Endothelial cell of umbilical vein (primary cell): ENCODE results near the gene TSNAX. TPM values are rescaled to one million over a fixed set of nuclear protein-coding genes. Genes with fewer than 3 reads are reported as not detected.
"Not testable (repeated sequence)": the region's sequence is repeated elsewhere in the genome, so short reads cannot be mapped to it uniquely, and the experiment has no call there.

Experiments used
- BruUV-seq: library from RNA; stranded (reverse); fragments of 400-500 nt; replicated peaks from 2 replicates; lab custom pipeline; 2021; lab: Mats Ljungman, UMichigan
- CTCF ChIA-PET: fragments of 300-600, 350-600 bp; sonication (Branson Sonifier 250); formaldehyde crosslinking; loops from one replicate; lab custom pipeline; 2021; ENCODE audit warnings: antibody characterized with exemption, inconsistent platforms; lab: Charles Lee
- POLR2A ChIA-PET: fragments of 300-600, 350-600 bp; sonication (Branson Sonifier 250); formaldehyde crosslinking; loops from one replicate; lab custom pipeline; 2021; ENCODE audit warnings: antibody characterized with exemption, inconsistent platforms; lab: Charles Lee
- DNase-seq: peaks from one replicate; pipeline ENCODE4 v3.0.0-alpha.2; 2011; ENCODE audit warnings: low read depth, low spot score
- FAIRE-seq: peaks from 2 replicates; lab custom pipeline; 2011; peaks lifted over from hg19 to GRCh38; lab: Jason Lieb, UNC
- H2AFZ ChIP-seq: 2 replicates; pipeline ENCODE4 v1.6.0; 2012; ENCODE audit warnings: low read depth, low read length, control low read depth, inconsistent platforms
- H3K27ac ChIP-seq: 2 replicates; pipeline ENCODE4 v1.5.1; 2011; ENCODE audit warnings: low read depth, mild to moderate bottlenecking, control low read depth, low read length, moderate library complexity; ENCODE audit not compliant: insufficient read depth
- H3K27me3 ChIP-seq, 2 experiments: 2 replicates each; pipeline versions ENCODE4 v1.6.0 to v1.6.1; 2011; ENCODE audit warnings: low read length in 2 of 2, mixed read lengths in 1 of 2; ENCODE audit not compliant: control insufficient read depth in 2 of 2, insufficient read depth in 2 of 2
- H3K36me3 ChIP-seq, 2 experiments: 2 replicates in 1 of 2; 3 replicates in 1 of 2; pipeline ENCODE4 v1.5.1; 2011; ENCODE audit warnings: low read length in 2 of 2, mild to moderate bottlenecking in 1 of 2, moderate library complexity in 1 of 2; ENCODE audit not compliant: control insufficient read depth in 2 of 2, insufficient read depth in 2 of 2; ENCODE audit errors: extremely low read depth in 1 of 2
- H3K4me1 ChIP-seq: 3 replicates; pipeline ENCODE4 v1.5.1; 2011; ENCODE audit warnings: mild to moderate bottlenecking, low read length; ENCODE audit not compliant: control insufficient read depth, insufficient read depth; ENCODE audit errors: extremely low read depth
- H3K4me2 ChIP-seq: 2 replicates; pipeline ENCODE4 v1.6.1; 2011; ENCODE audit warnings: low read length, control low read depth, mixed read lengths; ENCODE audit not compliant: insufficient read depth
- H3K4me3 ChIP-seq, 3 experiments: fragments of 200-600 bp in 1 of 3; sonication (generic), shearing (Covaris generic) in 1 of 3; replicated peaks in 1 of 3; 2 replicates each; pipeline ENCODE4 v1.5.1; 2011 to 2016; ENCODE audit warnings: control low read depth in 3 of 3, low read length in 3 of 3, mild to moderate bottlenecking in 2 of 3, inconsistent platforms in 1 of 3, low read depth in 1 of 3, moderate library complexity in 1 of 3; ENCODE audit not compliant: insufficient read depth in 1 of 3
- H3K79me2 ChIP-seq: 2 replicates; pipeline ENCODE4 v1.6.0; 2012; ENCODE audit warnings: low read length, inconsistent platforms; ENCODE audit not compliant: control insufficient read depth, insufficient read depth
- H3K9ac ChIP-seq: replicated peaks from 2 replicates; pipeline ENCODE3; 2011; ENCODE audit warnings: low read length, control low read depth; ENCODE audit not compliant: insufficient read depth; ENCODE audit errors: extremely low read depth
- H3K9me1 ChIP-seq: replicated peaks from 3 replicates; pipeline ENCODE4 v1.6.0; 2011; ENCODE audit warnings: mild to moderate bottlenecking, low read length; ENCODE audit not compliant: control insufficient read depth, insufficient read depth; ENCODE audit errors: extremely low read depth
- H3K9me3 ChIP-seq: replicated peaks from 2 replicates; pipeline ENCODE4 v1.5.1; 2012; ENCODE audit warnings: low read length, inconsistent platforms; ENCODE audit not compliant: control insufficient read depth, insufficient read depth
- H4K20me1 ChIP-seq: replicated peaks from 2 replicates; pipeline ENCODE3; 2011; ENCODE audit warnings: mild to moderate bottlenecking, low read length; ENCODE audit not compliant: control insufficient read depth, insufficient read depth; ENCODE audit errors: extremely low read depth
- EZH2 ChIP-seq: IDR thresholded peaks from 2 replicates; pipeline ENCODE4 v1.6.1; 2012; ENCODE audit warnings: borderline replicate concordance, low read depth, mild to moderate bottlenecking, moderate library complexity, low read length, inconsistent platforms; ENCODE audit not compliant: severe bottlenecking
- FOS ChIP-seq: IDR thresholded peaks from 2 replicates; pipeline ENCODE4 v1.6.1; 2011; ENCODE audit warnings: mild to moderate bottlenecking, low read length, moderate library complexity, borderline replicate concordance; ENCODE audit not compliant: insufficient read depth
- GATA2 ChIP-seq: IDR thresholded peaks from 2 replicates; pipeline ENCODE4 v1.7.0; 2011; ENCODE audit warnings: low read depth, mild to moderate bottlenecking, moderate library complexity, mixed read lengths, low read length; ENCODE audit not compliant: insufficient read length, insufficient read depth
- JUN ChIP-seq: IDR thresholded peaks from 2 replicates; pipeline ENCODE4 v1.6.1; 2011; ENCODE audit warnings: borderline replicate concordance, low read depth; ENCODE audit not compliant: insufficient read length, insufficient read depth
- MAX ChIP-seq: IDR thresholded peaks from 2 replicates; pipeline ENCODE4 v1.6.1; 2011; ENCODE audit not compliant: insufficient read depth, insufficient read length
- MYC ChIP-seq: IDR thresholded peaks from one replicate; pipeline ENCODE4 v1.6.1; 2011; ENCODE audit warnings: mild to moderate bottlenecking, low read depth, low read length
- POLR2A ChIP-seq: IDR thresholded peaks from 2 replicates; pipeline ENCODE4 v1.6.1; 2012; ENCODE audit warnings: low read depth, mild to moderate bottlenecking, control low read depth, low read length
- POLR2AphosphoS5 ChIP-seq: IDR thresholded peaks from 2 replicates; pipeline ENCODE4 v1.6.1; 2012; ENCODE audit warnings: low read depth, mild to moderate bottlenecking, control low read depth, low read length, moderate library complexity; ENCODE audit not compliant: insufficient read depth
- dilution Hi-C: fragments of 300-500 bp; cut with MboI; formaldehyde crosslinking; loops from one replicate; pipeline ENCODE4 v1.15.0; 2019; ENCODE audit warnings: low sequenced_read_pairs; ENCODE audit not compliant: extremely low pct_ligation_motif_present
- intact Hi-C: fragments of 100-400 bp; cut with micrococcal nuclease; formaldehyde crosslinking; loops from one replicate; pipeline ENCODE4 v1.10.0; 2022
- polyA plus RNA-seq, 4 experiments: library from polyadenylated mRNA; depleted of rRNA in 3 of 4; stranded (reverse) in 3 of 4; unstranded in 1 of 4; fragments of >200 nt; gene quantifications; 2 replicates each; pipeline versions ENCODE4 v1.2.1 to v1.2.3, GENCODE V29; 2011 to 2012; ENCODE audit warnings: missing spikeins in 1 of 4
- total RNA-seq: library from RNA; stranded (reverse); gene quantifications from 2 replicates; pipeline ENCODE4 v1.2.3, GENCODE V29; 2021
- TF ChIP-seq, protein P1 (sequence below), 2 donors: IDR thresholded peaks; 1 replicate in 1 of 2; 2 replicates in 1 of 2; pipeline ENCODE4 v1.5.1; 2011; ENCODE audit warnings: low read length in 2 of 2, mild to moderate bottlenecking in 2 of 2, moderate library complexity in 2 of 2, control low read depth in 1 of 2, inconsistent platforms in 1 of 2, low read depth in 1 of 2; ENCODE audit not compliant: insufficient read depth in 1 of 2; ENCODE audit errors: extremely low read depth in 1 of 2

TSNAX gene
- total and polyA plus RNA-seq, 2 donors (not counting 3 experiments of a cell fraction or from before 2014, with no cell fraction given) = 6.3 to 26.3 TPM

DNA sequence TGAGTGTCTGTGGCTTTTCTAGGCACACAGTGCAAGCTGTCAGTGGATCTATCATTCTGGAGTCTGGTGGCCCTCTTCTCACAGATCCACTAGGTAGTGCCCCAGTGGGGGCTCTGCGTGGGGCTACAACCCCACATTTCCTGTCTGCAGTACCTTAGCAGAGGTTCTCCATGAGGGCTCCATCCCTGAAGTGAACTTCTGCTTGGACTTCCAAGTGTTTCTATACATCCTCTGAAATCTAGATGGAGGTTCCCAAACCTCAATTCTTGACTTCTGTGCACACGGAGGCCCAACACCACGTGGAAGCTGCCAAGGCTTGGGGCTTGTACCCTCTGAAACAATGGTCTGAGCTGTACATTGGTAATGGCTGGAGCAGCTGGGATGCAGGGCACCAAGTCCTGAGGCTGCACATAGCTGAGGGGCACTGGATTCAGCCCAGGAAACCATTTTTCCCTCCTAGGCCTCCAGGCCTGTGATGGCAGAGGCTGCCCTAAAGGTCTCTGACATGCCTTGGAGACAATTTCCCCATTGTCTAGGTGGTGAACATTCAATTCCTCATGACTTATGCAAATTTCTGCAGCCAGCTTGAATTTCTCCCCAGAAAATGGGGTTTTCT lies 29.2 kb upstream of the TSNAX start:
- H2AFZ ChIP-seq = no peak overlapping the region
- H4K20me1 ChIP-seq = no peaks in the 10 kb centered on the region
- no peak overlapping the region for H3K4me3 ChIP-seq
- H3K4me2 ChIP-seq = no peak overlapping the region
- no peaks in the 10 kb centered on the region for H3K4me1 ChIP-seq
- H3K9ac ChIP-seq = no peak overlapping the region
- H3K9me1 ChIP-seq = no peaks in the 10 kb centered on the region
- BruUV-seq = no TSS peak
- H3K9me3 ChIP-seq = no peaks in the 10 kb centered on the region
- no peaks in the 10 kb centered on the region for H3K79me2 ChIP-seq
- H3K36me3 ChIP-seq = no peaks in the 10 kb centered on the region
- no peak for DNase-seq
- no peaks in the 10 kb centered on the region for H3K27me3 ChIP-seq
- CTCF ChIA-PET = no interaction called here
- TF ChIP-seq POLR2AphosphoS5 (no peak), EZH2 (no peak)
- POLR2A ChIA-PET = no interaction called here
- FAIRE-seq = no peak
- intact Hi-C loops = no loop called here
- H3K27ac ChIP-seq = no peak overlapping the region
- dilution Hi-C loops = no loop called here

- no TSS peak for BruUV-seq
- no peak overlapping the region for H2AFZ ChIP-seq
- no peak overlapping the region for H3K4me3 ChIP-seq
- no peak overlapping the region for H3K9ac ChIP-seq
- H3K27me3 ChIP-seq = no peaks in the 10 kb centered on the region
- dilution Hi-C loops = no loop called here
- no peaks in the 10 kb centered on the region for H4K20me1 ChIP-seq
- no peaks in the 10 kb centered on the region for H3K4me1 ChIP-seq
- H3K9me3 ChIP-seq = no peaks in the 10 kb centered on the region
- H3K4me2 ChIP-seq = no peak overlapping the region
- H3K27ac ChIP-seq = no peak overlapping the region
- intact Hi-C loops = no loop called here
- H3K9me1 ChIP-seq = no peaks in the 10 kb centered on the region
- ChIA-PET POLR2A (no interaction called here), CTCF (no interaction called here)
- DNase-seq (no peak), FAIRE-seq (no peak)
- H3K79me2 ChIP-seq = no peaks in the 10 kb centered on the region
- TF ChIP-seq EZH2 (no peak), JUN (no peak), MAX (no peak), GATA2 (no peak), POLR2A (no peak), MYC (no peak), FOS (no peak), POLR2AphosphoS5 (no peak)
- TF ChIP-seq, protein P1, sequence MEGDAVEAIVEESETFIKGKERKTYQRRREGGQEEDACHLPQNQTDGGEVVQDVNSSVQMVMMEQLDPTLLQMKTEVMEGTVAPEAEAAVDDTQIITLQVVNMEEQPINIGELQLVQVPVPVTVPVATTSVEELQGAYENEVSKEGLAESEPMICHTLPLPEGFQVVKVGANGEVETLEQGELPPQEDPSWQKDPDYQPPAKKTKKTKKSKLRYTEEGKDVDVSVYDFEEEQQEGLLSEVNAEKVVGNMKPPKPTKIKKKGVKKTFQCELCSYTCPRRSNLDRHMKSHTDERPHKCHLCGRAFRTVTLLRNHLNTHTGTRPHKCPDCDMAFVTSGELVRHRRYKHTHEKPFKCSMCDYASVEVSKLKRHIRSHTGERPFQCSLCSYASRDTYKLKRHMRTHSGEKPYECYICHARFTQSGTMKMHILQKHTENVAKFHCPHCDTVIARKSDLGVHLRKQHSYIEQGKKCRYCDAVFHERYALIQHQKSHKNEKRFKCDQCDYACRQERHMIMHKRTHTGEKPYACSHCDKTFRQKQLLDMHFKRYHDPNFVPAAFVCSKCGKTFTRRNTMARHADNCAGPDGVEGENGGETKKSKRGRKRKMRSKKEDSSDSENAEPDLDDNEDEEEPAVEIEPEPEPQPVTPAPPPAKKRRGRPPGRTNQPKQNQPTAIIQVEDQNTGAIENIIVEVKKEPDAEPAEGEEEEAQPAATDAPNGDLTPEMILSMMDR (IDR thresholded peaks at IDR 0.05; ENCODE audit: extremely low read depth in 1 of 2, insufficient read depth in 1 of 2, low read depth in 1 of 2, low read length in 2 of 2) = no peak
- no peaks in the 10 kb centered on the region for H3K36me3 ChIP-seq
These were observed 27.8 kb upstream of the TSNAX start for GRCh38 chr1:231500666-231501065.

DNA sequence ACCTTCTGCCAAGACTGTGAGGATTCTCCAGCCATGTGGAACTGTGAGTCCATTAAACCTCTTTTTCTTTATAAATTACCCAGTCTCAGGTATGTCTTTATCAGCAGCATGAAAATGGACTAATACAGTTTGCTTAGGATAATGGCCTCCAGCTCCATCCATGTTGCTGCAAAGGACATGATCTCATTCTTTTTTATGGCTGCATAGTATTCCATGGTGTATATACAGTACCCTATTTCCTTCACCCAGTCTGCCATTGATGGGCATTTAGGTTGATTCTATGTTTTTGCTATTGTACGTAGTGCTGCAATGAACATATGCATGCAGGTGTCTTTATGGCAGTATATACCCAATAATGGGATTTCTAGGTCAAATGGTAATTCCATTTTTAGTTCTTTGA lies 25.3 kb upstream of the TSNAX start:
- FAIRE-seq, H3K27ac ChIP-seq, dilution Hi-C loops, H3K9me3 ChIP-seq, H3K79me2 ChIP-seq, BruUV-seq, H3K9me1 ChIP-seq, POLR2A ChIA-PET, H3K4me3 ChIP-seq, intact Hi-C loops, H3K4me1 ChIP-seq, CTCF ChIA-PET, H3K9ac ChIP-seq, H3K27me3 ChIP-seq, H2AFZ ChIP-seq, DNase-seq, H3K4me2 ChIP-seq, H3K36me3 ChIP-seq, H4K20me1 ChIP-seq: not testable (repeated sequence)
